Measurements from ENCODE around the gene DUSP8. TPM values are rescaled to one million over a fixed set of nuclear protein-coding genes. Genes with fewer than 3 reads are reported as not detected.
"Not testable (repeated sequence)": the region's sequence is repeated elsewhere in the genome, so short reads cannot be mapped to it uniquely, and the experiment has no call there.

DUSP8 gene
- total RNA-seq, 2 donors from 2014 or later: 4.7 to 7.0 TPM

DNA sequence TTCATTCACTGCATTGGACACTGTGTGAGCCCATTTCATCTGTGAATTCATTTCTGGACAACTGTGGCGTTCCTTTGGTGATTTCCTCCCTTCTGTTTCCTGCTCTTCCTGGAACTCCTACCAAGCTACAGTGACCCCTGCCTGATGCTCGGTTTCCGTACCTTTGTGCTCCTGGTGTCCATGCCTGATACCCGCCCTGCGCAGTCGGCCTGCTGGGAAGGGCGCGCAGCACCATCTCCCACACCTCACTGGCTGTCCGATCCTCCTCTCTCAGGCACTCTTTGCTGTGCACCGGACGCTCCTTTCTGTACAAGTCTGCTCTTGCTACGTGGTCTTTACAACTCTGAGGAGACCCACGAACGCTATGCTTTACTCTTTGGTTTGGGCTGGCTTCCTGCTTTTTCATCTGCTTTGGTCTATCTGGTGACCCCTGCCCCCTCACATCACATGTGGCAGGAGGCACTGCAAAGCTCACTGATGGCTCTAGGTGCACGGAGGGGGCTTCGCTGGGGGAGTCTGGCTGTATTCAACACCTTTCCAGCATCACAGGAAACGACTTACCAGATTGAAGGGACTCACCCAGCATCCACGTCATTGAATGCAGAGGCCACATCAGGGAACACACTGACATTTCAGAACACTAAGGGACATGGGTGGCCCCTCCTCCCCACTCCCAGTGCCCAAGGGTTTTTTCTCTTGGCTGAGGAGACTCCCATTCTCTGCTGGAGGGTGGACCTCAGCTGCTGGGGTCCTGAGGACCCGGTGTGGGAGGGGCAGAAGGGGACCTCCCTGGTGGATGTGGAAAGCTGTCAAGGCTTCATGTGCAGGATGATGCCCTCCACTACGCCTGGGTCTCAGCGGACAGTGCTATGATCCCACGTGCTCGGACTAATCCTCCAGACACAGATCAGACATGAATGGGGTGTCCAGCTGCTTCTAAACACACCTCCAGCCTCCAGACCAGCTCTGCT is 58.5 kb downstream of the DUSP8 start:
- Mint-ChIP-seq H3K9me3 (no peaks in the 10 kb centered on the region), H3K4me1 (peaks cover 3% of the 10 kb centered on the region), H3K27me3 (ENCODE audit: insufficient read depth) (no peaks in the 10 kb centered on the region), H3K4me3 (no peak overlapping the region), H3K27ac (no peak overlapping the region), H3K36me3 (ENCODE audit: low read depth) (no peaks in the 10 kb centered on the region)
- TF ChIP-seq, protein P1, sequence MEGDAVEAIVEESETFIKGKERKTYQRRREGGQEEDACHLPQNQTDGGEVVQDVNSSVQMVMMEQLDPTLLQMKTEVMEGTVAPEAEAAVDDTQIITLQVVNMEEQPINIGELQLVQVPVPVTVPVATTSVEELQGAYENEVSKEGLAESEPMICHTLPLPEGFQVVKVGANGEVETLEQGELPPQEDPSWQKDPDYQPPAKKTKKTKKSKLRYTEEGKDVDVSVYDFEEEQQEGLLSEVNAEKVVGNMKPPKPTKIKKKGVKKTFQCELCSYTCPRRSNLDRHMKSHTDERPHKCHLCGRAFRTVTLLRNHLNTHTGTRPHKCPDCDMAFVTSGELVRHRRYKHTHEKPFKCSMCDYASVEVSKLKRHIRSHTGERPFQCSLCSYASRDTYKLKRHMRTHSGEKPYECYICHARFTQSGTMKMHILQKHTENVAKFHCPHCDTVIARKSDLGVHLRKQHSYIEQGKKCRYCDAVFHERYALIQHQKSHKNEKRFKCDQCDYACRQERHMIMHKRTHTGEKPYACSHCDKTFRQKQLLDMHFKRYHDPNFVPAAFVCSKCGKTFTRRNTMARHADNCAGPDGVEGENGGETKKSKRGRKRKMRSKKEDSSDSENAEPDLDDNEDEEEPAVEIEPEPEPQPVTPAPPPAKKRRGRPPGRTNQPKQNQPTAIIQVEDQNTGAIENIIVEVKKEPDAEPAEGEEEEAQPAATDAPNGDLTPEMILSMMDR (conservative IDR thresholded peaks at IDR 0.05): no peak
- Histone ChIP-seq H3K27ac (ENCODE audit: low read depth, low read length) (no peak overlapping the region), H3K27me3 (ENCODE audit: control insufficient read depth, insufficient read depth, low read length, poor library complexity, severe bottlenecking) (no peaks in the 10 kb centered on the region), H3K36me3 (ENCODE audit: control insufficient read depth, insufficient read depth, low read length) (no peaks in the 10 kb centered on the region), H3K4me3 (ENCODE audit: low read length) (no peak overlapping the region), H3K9ac (ENCODE audit: extremely low read depth, low read length, poor library complexity, severe bottlenecking) (no peak overlapping the region), H3K9me3 (ENCODE audit: control insufficient read depth, low read length) (no peaks in the 10 kb centered on the region), H3K4me1 (ENCODE audit: control insufficient read depth, insufficient read depth, low read length) (no peaks in the 10 kb centered on the region)
- 91 to 92% methylated on average over 23 of the region's 23 CpGs for WGBS, 2 experiments (ENCODE audit: insufficient coverage in 1 of 2, insufficient read length in 1 of 2)
- DNase-seq: no peak

DNA sequence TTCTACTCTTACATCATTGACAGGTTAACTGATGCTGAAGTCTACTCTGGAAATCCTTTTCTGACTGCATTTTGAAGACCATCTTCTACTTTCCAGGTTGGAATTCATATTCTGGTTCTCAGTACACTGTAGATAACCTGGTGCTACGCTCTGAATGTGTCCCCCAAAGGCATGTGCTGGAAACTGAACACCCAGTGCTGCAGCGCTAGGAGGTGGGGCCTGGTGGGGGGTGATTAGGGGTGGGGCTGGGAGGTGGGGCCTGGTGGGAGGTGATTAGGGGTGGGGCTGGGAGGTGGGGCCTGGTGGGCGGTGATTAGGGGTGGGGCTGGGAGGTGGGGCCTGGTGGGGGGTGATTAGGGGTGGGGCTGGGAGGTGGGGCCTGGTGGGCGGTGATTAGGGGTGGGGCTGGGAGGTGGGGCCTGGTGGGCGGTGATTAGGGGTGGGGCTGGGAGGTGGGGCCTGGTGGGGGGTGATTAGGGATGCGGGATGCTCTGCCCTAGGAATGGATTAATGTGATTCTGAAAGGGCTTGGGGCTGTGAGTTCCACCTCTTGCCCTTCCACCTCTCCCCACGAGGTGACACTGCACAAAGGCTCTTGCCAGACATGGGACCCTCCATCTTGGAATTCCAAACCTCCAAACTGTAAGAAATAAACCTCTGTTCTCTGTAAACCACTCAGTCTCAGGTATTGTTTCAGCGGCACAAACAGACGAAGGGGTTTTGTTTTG is 59.4 kb downstream of the DUSP8 start:
- not testable (repeated sequence) for H3K9ac ChIP-seq (ENCODE audit: extremely low read depth, low read length, poor library complexity, severe bottlenecking); H3K36me3 Mint-ChIP-seq (ENCODE audit: low read depth); H3K4me3 Mint-ChIP-seq; H3K27me3 Mint-ChIP-seq (ENCODE audit: insufficient read depth); H3K4me1 Mint-ChIP-seq; H3K27ac Mint-ChIP-seq; H3K36me3 ChIP-seq (ENCODE audit: control insufficient read depth, insufficient read depth, low read length); H3K9me3 Mint-ChIP-seq; H3K9me3 ChIP-seq (ENCODE audit: control insufficient read depth, low read length); H3K27ac ChIP-seq (ENCODE audit: low read depth, low read length); H3K27me3 ChIP-seq (ENCODE audit: control insufficient read depth, insufficient read depth, low read length, poor library complexity, severe bottlenecking); H3K4me1 ChIP-seq (ENCODE audit: control insufficient read depth, insufficient read depth, low read length); H3K4me3 ChIP-seq (ENCODE audit: low read length)
- WGBS, 2 experiments (ENCODE audit: insufficient coverage in 1 of 2, insufficient read length in 1 of 2): 86 to 92% methylated on average over 3 to 4 of the region's 9 CpGs
- DNase-seq: peak; percentile 71

DNA sequence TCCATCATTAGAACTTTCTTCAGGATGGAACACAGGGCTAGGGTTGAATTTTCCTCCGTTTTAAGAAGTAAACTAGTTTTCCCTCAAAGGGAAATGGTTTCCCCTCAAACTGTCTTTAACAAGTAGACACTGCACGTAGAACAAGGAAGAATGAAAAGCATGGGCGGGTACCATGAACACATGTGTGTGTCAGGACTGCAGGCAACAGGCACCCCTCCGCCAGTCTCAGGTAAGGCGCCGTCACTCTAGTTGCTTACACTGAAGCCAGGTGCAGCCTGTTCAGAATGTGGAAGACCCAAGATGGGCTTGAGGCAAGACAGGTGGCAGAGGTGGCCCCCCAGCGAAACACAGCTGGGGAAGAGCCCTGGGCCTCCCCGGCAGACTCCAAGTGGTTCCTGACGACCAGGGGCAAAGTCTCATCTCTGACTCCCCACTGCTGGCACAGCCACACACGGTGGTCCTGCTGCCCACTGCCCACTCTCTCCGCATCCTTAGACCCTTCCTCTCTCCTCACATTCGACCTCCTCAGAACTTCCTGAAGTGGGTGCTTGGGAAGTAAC is 60.1 kb downstream of the DUSP8 start:
- H3K27ac Mint-ChIP-seq: no peak overlapping the region
- H3K36me3 ChIP-seq (ENCODE audit: control insufficient read depth, insufficient read depth, low read length): no peaks in the 10 kb centered on the region
- peaks cover 7% of the 10 kb centered on the region for H3K4me1 ChIP-seq (ENCODE audit: control insufficient read depth, insufficient read depth, low read length)
- H3K36me3 Mint-ChIP-seq (ENCODE audit: low read depth): no peaks in the 10 kb centered on the region
- H3K9me3 ChIP-seq (ENCODE audit: control insufficient read depth, low read length): no peaks in the 10 kb centered on the region
- WGBS, 2 experiments (ENCODE audit: insufficient coverage in 1 of 2, insufficient read length in 1 of 2): 89 to 95% methylated on average over 9 to 12 of the region's 12 CpGs
- no peak overlapping the region for H3K4me3 Mint-ChIP-seq
- no peaks in the 10 kb centered on the region for H3K9me3 Mint-ChIP-seq
- no peak overlapping the region for H3K27ac ChIP-seq (ENCODE audit: low read depth, low read length)
- DNase-seq: no peak
- no peaks in the 10 kb centered on the region for H3K27me3 Mint-ChIP-seq (ENCODE audit: insufficient read depth)
- peaks cover 10% of the 10 kb centered on the region for H3K4me1 Mint-ChIP-seq
- no peak overlapping the region for H3K9ac ChIP-seq (ENCODE audit: extremely low read depth, low read length, poor library complexity, severe bottlenecking)
- no peaks in the 10 kb centered on the region for H3K27me3 ChIP-seq (ENCODE audit: control insufficient read depth, insufficient read depth, low read length, poor library complexity, severe bottlenecking)
- H3K4me3 ChIP-seq (ENCODE audit: low read length): no peak overlapping the region
- TF ChIP-seq, protein P1 (conservative IDR thresholded peaks at IDR 0.05): no peak
